IgD-negative memory B cell (primary cell): Measurements from ENCODE around the gene RGS19. TPM values are rescaled to one million over a fixed set of nuclear protein-coding genes. Genes with fewer than 3 reads are reported as not detected.
"Not testable (repeated sequence)": the region's sequence is repeated elsewhere in the genome, so short reads cannot be mapped to it uniquely, and the experiment has no call there.

ENCODE experiments used
- H3K27ac Mint-ChIP-seq, 3 donors: one replicate each; pipeline ENCODE4 v1.8.0; 2020 to 2022; ENCODE audit warnings: mild to moderate bottlenecking in 3 of 3, mixed read lengths in 3 of 3, moderate library complexity in 1 of 3
- H3K27me3 Mint-ChIP-seq: one replicate; pipeline ENCODE4 v1.8.0; 2021; ENCODE audit warnings: mixed read lengths
- H3K36me3 Mint-ChIP-seq: one replicate; pipeline ENCODE4 v1.8.0; 2020; ENCODE audit warnings: mild to moderate bottlenecking, mixed read lengths
- H3K4me1 Mint-ChIP-seq, 3 donors: one replicate each; pipeline ENCODE4 v1.8.0; 2020 to 2022; ENCODE audit warnings: mixed read lengths in 3 of 3, mild to moderate bottlenecking in 1 of 3
- H3K4me3 Mint-ChIP-seq, 4 donors: one replicate each; pipeline ENCODE4 v1.8.0; 2020 to 2022; ENCODE audit warnings: mild to moderate bottlenecking in 4 of 4, mixed read lengths in 4 of 4, moderate library complexity in 3 of 4
- H3K9me3 Mint-ChIP-seq, 3 donors: one replicate each; pipeline ENCODE4 v1.8.0; 2020 to 2021; ENCODE audit warnings: mixed read lengths in 3 of 3, mild to moderate bottlenecking in 1 of 3
- polyA plus RNA-seq: library from polyadenylated mRNA; unstranded; fragments of 300-500 nt; fragmentation: Illumina TruSeq; gene quantifications from one replicate; pipeline ENCODE4 v1.2.3, GENCODE V29; 2021

RGS19 gene, protein sequence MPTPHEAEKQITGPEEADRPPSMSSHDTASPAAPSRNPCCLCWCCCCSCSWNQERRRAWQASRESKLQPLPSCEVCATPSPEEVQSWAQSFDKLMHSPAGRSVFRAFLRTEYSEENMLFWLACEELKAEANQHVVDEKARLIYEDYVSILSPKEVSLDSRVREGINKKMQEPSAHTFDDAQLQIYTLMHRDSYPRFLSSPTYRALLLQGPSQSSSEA
- 202 TPM for polyA plus RNA-seq

DNA sequence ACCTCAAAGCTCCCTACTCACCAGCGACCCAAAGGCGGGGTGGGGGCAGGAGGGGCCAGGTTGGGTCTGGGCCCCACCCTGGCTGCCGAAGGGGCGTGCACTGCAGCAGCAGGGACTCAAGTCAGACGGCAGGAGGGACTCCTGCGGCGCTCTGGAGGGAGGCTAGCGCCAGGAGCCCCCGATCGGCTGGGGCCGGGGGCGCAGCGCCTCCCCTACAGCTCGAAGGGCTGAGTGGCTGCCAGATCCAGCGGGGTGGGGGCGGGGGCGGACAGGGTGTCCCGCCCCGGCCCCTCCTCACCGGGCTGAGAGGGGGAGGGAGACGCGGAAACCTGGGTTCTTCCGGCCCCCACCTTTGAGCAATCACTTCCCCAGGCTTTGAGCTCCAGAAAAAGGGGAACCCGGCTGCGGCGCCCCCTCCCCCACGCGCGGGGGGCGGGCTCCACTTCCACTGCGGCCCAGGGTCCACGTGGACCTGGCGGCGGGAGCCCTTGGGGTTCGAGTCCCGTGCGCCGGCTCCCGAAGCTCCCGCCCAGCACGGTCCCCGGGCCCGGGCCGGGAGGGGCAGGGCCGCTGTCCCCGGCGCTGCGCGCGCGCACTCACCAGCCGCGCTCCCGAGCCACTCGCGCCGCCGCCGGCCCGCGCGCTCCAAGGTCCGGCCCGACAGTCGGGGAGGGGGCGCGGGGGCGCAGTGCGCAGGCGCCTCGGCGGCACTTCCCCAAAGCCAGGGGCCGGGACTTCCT lies at the start of gene RGS19:
RGS19 (minus strand) TSS at position 246 of the 740 bp plus-strand sequence. CDS start 2,632 bp downstream, outside the sequence.
- peaks cover 4% of the 10 kb centered on the region for H3K36me3 Mint-ChIP-seq
- H3K4me1 Mint-ChIP-seq = peaks cover 11 to 14% (median 13%) of the 10 kb centered on the region in 3 donors

DNA sequence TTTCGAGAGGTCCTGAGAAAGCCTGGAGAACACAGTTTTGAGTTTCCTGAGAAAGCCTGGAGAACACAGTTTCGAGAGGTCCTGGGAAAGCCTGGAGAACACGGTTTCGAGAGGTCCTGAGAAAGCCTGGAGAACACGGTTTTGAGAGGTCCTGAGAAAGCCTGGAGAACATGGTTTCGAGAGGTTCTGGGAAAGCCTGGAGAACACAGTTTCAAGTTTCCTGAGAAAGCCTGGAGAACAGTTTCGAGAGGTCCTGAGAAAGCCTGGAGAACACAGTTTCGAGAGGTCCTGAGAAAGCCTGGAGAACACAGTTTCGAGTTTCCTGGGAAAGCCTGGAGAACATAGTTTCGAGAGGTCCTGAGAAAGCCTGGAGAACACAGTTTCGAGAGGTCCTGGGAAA lies 44.2 kb upstream of the RGS19 start:
- not testable (repeated sequence) for H3K27ac Mint-ChIP-seq, H3K4me3 Mint-ChIP-seq, H3K4me1 Mint-ChIP-seq, H3K9me3 Mint-ChIP-seq, H3K27me3 Mint-ChIP-seq, H3K36me3 Mint-ChIP-seq

More for the DNA sequence above, at the start of gene RGS19:
- Mint-ChIP-seq H3K9me3 (no peaks in the 10 kb centered on the region), H3K27ac (peak within 1 kb of the TSS; percentile 95 to 98 (median 96)), H3K27me3 (peaks cover 3% of the 10 kb centered on the region), H3K4me3 (peak within 1 kb of the TSS; percentile 90 to 97 (median 94))

DNA sequence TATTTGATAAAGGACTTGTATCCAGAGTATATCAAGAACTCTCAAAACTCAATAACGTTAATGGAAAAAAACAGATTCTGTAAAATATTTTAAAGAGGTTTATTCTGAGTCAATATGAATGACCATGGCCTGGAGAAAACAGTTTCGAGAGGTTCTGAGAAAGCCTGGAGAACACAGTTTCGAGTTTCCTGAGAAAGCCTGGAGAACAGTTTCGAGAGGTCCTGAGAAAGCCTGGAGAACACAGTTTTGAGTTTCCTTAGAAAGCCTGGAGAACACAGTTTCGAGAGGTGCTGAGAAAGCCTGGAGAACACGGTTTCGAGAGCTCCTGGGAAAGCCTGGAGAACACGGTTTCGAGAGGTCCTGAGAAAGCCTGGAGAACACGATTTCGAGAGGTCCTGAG lies 43.6 kb upstream of the RGS19 start:
- H3K4me3 Mint-ChIP-seq, H3K4me1 Mint-ChIP-seq, H3K27ac Mint-ChIP-seq, H3K27me3 Mint-ChIP-seq, H3K9me3 Mint-ChIP-seq, H3K36me3 Mint-ChIP-seq: not testable (repeated sequence)

DNA sequence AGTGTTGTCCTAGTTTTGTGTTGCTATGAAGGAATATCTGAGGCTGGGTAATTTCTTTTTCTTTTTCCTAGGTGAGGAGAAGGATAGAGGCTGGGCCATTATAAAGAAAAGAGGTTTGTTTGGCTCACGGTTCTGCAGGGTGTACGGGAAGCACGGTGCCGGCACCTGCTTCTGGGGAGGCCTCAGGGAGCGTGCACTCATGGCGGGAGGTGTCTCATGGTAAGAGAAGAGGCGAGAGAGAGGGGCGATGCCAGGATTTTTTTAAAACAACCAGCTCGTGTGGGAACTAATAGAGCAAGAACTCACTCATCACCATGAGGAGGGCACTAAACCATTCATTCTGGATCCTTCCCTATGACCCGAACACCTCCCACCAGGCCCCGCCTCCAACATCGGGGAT lies 42.3 kb upstream of the RGS19 start:
- H3K4me3 Mint-ChIP-seq = no peak overlapping the region
- H3K27me3 Mint-ChIP-seq = peaks cover 2% of the 10 kb centered on the region
- H3K4me1 Mint-ChIP-seq = peaks cover 0 to 5% (median 3%) of the 10 kb centered on the region in 3 donors
- H3K27ac Mint-ChIP-seq = peak overlapping the region in 1 of 3 donors; percentile 41
- no peaks in the 10 kb centered on the region for H3K9me3 Mint-ChIP-seq
- no peaks in the 10 kb centered on the region for H3K36me3 Mint-ChIP-seq

DNA sequence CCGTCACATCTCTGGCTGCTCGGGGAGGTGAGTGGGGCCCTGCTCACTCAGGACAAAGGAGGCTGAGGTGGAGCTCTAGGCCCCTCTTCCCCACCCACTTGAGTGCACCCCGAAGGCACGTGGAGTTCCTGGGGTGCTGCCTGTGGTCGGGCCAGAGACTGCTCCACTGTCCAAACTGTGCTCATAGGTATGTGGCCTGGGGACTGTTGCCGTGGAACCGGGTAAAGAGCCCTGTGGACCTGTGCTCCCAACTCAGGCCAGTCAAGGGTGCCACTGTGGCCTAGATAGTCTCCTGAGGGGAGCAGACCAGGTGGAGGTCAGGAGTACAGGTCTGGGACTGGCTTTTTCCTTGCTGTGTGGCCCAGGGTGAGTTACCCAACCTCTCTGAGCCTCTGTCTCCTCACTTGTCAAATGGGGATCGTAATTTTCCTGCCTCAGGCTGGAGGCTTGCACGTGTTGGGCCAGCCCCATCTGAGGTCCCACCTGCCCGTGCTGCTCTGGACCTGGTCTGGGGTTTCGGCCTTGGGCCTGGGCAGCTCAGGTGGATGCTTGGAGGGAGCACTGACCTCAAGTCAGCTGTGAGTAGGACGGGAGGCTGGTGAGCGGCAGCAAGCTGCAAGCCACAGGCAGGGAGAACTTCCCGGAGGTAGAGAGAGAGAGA lies 40.5 kb upstream of the RGS19 start:
- peaks cover 0 to 5% (median 3%) of the 10 kb centered on the region in 3 donors for H3K4me1 Mint-ChIP-seq

DNA sequence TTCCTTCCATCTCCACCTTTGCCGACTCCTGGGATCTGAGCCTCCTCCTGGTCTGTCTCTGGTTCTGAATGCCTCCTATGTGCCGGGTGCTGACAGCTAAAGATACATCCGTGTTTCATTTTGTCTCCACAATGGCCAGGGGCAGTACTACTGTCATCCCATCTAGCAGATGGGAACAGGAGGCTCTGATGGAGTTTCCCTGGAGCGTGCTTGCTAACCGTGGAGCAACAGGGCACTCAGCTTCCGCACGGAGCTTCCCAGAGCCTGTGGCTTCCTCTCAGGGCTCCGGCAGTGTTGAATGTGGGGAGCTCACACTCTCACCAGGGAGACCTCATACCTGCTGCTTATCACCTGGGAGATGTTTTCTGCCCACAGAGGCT lies 40.0 kb upstream of the RGS19 start:
- Mint-ChIP-seq H3K36me3 (no peaks in the 10 kb centered on the region), H3K27me3 (peaks cover 2% of the 10 kb centered on the region), H3K4me3 (no peak overlapping the region), H3K4me1 (peaks cover 0 to 5% (median 3%) of the 10 kb centered on the region in 3 donors), H3K9me3 (no peaks in the 10 kb centered on the region), H3K27ac (peak overlapping the region in 1 of 3 donors; percentile 53)

More for the DNA sequence above, 40.5 kb upstream of the RGS19 start:
- Mint-ChIP-seq H3K27ac (peak overlapping the region; percentile 41 to 92 (median 71)), H3K4me3 (peak overlapping the region; percentile 21 to 91 (median 81)), H3K27me3 (peaks cover 2% of the 10 kb centered on the region), H3K36me3 (no peaks in the 10 kb centered on the region), H3K9me3 (no peaks in the 10 kb centered on the region)

DNA sequence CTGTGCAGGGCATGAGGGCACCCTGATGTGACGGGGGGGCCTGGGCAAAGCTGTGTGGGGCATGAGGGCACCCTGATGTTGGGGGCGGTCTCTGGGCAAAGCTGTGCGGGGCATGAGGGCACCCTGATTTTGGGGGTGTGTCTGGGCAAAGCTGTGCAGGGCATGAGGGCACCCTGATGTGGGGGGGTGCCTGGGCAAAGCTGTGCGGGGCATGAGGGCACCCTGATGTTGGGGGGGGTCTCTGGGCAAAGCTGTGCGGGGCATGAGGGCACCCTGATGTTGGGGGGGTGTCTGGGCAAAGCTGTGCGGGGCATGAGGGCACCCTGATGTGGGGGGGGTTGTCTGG lies 38.1 kb upstream of the RGS19 start:
- not testable (repeated sequence) for H3K27me3 Mint-ChIP-seq, H3K9me3 Mint-ChIP-seq
- H3K4me3 Mint-ChIP-seq = peak overlapping the region in 1 of 4 donors; percentile 17

DNA sequence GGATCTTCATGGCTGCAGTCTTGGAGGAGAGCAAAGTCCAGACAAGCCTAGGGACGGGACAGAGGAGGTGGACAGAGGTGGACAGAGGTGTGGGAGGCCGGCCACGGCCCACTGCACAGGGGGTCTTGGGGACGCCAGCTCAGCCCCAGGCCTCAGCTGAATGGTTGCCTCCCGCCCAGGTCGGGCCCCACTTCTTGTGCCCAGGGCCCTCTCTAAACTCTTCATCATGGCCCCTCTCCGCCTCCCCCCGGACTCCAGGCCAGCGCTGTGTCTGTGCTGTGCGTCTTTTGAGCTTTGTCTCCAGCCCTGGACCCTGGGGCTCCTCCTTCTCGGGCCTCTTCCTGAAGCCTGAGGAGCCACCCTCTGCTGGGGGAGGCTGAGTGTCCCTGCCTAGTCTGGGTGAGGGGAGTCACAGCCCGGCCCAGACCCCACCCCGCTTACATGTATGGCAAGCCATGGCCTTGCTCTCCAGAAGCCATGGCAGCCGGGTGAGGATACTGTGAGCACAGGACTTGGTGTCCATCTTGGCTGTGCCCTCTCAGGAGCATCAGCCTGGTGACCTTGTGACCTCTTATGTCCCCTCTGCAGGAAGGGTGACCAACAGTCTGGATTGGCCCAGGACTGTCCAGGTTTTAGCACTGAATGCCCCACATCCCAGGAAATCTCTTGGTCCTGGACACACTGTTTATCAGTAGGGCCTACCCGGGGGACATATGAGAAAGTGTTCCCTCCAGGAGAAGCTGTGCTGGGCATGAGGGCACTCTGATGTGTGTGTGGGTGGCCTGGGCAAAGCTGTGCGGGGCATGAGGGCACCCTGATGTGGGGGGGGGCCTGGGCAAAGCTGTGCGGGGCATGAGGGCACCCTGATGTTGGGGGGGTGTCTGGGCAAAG lies 37.5 kb upstream of the RGS19 start:
- Mint-ChIP-seq H3K9me3 (no peaks in the 10 kb centered on the region), H3K27me3 (no peaks in the 10 kb centered on the region), H3K4me3 (peak overlapping the region in 1 of 4 donors; percentile 17), H3K36me3 (no peaks in the 10 kb centered on the region), H3K27ac (peak overlapping the region in 1 of 3 donors; percentile 35), H3K4me1 (peaks cover 0 to 8% (median 3%) of the 10 kb centered on the region in 3 donors)

More for the DNA sequence above, 38.1 kb upstream of the RGS19 start:
- H3K27ac Mint-ChIP-seq, H3K36me3 Mint-ChIP-seq, H3K4me1 Mint-ChIP-seq: not testable (repeated sequence)

DNA sequence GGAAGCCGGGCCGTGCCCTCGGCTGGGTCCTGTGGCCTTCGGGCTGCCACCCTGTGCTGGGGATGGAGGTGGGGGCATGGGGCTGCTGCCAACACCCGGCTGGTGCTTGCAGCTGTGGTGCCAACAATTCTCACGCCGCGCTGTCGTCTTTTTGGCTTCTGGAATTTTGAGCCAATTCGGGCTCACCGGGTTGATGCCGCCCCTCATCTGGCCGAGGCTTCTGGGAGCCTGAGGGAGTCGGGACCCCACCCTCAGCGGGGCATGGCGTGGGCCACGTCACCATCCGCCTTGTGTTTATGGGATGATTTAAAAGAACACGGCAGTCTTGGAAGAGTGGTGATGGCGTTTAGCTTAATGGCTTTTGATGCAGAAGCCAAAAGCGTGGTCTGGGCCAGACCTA lies 36.7 kb upstream of the RGS19 start:
- H3K27ac Mint-ChIP-seq = peak overlapping the region in 1 of 3 donors; percentile 35

DNA sequence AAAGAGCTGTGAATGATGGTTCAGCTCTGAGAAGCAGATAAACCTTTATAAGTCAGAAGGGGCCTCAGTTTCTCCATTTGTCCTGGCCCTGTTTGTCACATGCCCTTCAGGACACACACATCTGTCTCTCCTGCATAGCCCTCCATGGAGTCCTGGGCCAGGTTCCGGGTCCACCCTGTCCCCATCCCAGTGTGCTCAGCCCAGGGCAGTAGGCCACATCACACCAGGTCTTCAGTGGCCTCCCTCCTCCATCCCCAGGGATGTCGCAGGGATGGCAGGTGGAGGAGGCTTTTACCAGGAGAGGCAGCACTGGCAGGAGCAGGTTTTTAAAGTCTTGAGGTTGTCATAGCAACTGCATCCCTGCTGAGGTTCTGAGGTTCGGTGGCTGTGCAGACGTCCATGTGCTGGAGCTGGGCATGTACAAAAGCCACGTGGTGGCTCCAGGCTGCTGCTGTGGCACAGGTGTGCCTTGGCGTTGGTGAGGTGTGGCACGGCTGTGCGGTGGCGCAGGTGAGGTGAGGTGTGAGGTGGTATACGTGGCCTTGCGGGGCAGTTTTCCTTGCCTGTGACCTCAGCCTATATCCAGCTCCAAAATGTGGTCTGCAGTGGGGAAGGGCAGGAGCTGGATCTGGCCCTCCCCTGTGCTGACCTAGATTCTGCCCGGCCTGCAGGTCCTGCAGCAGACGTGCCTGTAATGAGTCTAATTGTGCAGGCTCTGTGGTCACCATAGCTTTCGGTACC lies 36.0 kb upstream of the RGS19 start:
- no peaks in the 10 kb centered on the region for H3K27me3 Mint-ChIP-seq
- H3K4me3 Mint-ChIP-seq = no peak overlapping the region
- no peaks in the 10 kb centered on the region for H3K36me3 Mint-ChIP-seq
- H3K27ac Mint-ChIP-seq = no peak overlapping the region
- H3K9me3 Mint-ChIP-seq = no peaks in the 10 kb centered on the region
- H3K4me1 Mint-ChIP-seq = peaks cover 0 to 6% (median 3%) of the 10 kb centered on the region in 3 donors

More for the DNA sequence above, 36.7 kb upstream of the RGS19 start:
- Mint-ChIP-seq H3K27me3 (no peaks in the 10 kb centered on the region), H3K4me3 (no peak overlapping the region), H3K9me3 (no peaks in the 10 kb centered on the region), H3K36me3 (no peaks in the 10 kb centered on the region), H3K4me1 (peaks cover 0 to 8% (median 3%) of the 10 kb centered on the region in 3 donors)

DNA sequence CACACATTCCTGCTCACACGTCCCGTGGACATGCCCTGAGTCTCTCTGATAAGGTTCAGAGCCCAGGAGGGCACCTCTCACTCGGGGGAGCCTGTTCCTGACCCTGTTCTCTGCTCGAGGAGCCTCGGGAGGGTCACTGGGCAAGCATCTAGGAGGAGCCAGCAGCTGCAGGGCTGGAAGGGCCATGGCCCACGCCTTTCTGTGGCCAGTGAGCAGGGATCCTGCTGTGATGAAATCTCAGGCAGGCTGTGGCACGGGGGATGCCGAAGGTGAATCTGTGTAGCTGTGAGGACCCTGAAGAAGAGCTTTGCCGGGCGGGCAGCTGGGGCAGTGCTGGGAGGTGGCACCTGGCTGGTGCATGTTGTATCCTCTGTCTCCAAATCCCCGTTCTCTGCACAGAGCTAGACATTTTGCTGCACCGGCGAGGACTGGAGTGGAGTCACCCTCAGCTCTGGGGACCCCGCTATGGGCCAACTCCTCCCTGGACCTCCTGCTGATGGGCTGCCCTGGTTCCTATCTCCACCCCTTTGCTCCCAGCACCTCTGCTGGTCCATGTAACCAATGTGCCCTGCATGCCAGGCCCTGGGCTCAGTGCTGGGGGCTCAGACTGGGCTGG lies 35.1 kb upstream of the RGS19 start:
- Mint-ChIP-seq H3K27me3 (no peaks in the 10 kb centered on the region), H3K4me1 (peaks cover 0 to 2% (median 0%) of the 10 kb centered on the region in 3 donors), H3K27ac (no peak overlapping the region), H3K36me3 (no peaks in the 10 kb centered on the region), H3K9me3 (no peaks in the 10 kb centered on the region), H3K4me3 (no peak overlapping the region)

DNA sequence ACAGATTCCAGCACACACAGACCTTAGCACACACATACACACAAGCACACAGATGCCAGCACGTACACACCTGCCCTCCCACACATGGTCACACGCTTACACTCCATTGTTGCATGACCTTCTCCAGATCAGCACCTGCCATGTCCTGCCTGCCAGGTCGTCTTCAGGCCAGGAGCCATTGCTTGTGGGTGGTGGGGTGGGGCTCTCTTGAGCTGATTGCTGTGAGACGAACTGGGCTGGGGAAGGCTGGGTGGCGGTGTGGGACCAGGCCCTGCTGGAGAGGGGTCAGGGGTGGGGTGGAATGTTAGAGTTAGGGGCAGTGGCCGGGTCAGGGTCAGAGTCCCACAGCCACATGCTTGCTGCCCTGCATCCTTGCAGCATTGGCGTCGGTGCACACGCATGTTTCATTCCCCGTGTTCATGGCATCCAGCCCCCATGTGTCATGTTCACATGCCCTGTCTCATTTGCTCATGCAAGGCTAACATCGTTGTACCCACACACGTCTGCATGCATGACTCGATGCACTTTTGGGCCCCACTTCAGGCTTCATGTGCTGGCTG lies 34.6 kb upstream of the RGS19 start:
- no peak overlapping the region for H3K27ac Mint-ChIP-seq
- H3K4me3 Mint-ChIP-seq = peak overlapping the region in 1 of 4 donors; percentile 76

DNA sequence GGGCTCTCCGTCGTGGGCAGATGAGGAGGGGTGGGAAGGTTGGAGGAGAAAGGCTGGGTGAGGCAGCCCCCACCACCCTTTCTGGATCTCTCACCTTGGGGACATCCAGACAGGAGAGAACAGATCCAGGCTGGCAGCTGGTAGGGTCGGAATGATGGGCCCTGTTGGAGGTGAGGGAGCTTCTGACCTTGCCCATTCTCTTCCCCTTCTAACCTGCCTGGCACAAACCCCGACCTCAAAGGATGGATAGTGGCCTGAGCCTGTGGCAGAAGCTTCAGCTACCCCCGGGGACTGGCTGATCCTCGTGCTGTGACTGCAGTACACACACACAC lies 34.1 kb upstream of the RGS19 start:
- Mint-ChIP-seq H3K9me3 (no peaks in the 10 kb centered on the region), H3K27me3 (no peaks in the 10 kb centered on the region), H3K27ac (no peak overlapping the region), H3K4me3 (peak overlapping the region in 1 of 4 donors; percentile 76), H3K4me1 (peaks cover 0 to 2% (median 0%) of the 10 kb centered on the region in 3 donors), H3K36me3 (no peaks in the 10 kb centered on the region)

More for the DNA sequence above, 34.6 kb upstream of the RGS19 start:
- Mint-ChIP-seq H3K36me3 (no peaks in the 10 kb centered on the region), H3K27me3 (no peaks in the 10 kb centered on the region), H3K4me1 (peaks cover 0 to 2% (median 0%) of the 10 kb centered on the region in 3 donors), H3K9me3 (no peaks in the 10 kb centered on the region)
